SU-DHL-6 (cell line): ENCODE results near the gene HIPK2.

Experiments
- H2AFZ ChIP-seq: fragments of 200-600 bp; sonication (generic); 2 replicates; pipeline ENCODE4 v1.6.1; 2014; ENCODE audit warnings: low read depth, mild to moderate bottlenecking, moderate library complexity, mixed read lengths, antibody characterized with exemption, low read length; ENCODE audit not compliant: severe bottlenecking
- H3F3A ChIP-seq: fragments of 200-600 bp; shearing (Covaris generic); 2 replicates; pipeline ENCODE4 v1.6.0; 2016; ENCODE audit warnings: antibody characterized with exemption, mild to moderate bottlenecking; ENCODE audit not compliant: insufficient read depth
- H3K27ac ChIP-seq: fragments of 200-600 bp; sonication (generic); 2 replicates; pipeline ENCODE4 v1.5.1; 2016; ENCODE audit warnings: low read depth, mild to moderate bottlenecking, low read length, moderate library complexity, mixed read lengths
- H3K27me3 ChIP-seq: fragments of 200-600 bp; sonication (generic), shearing (Covaris generic); 2 replicates; pipeline ENCODE4 v1.6.0; 2014; ENCODE audit warnings: mild to moderate bottlenecking, low read length
- H3K36me3 ChIP-seq: fragments of 200-600 bp; sonication (generic); 2 replicates; pipeline ENCODE4 v1.6.1; 2014; ENCODE audit warnings: mild to moderate bottlenecking, low read length, mixed read lengths
- H3K4me2 ChIP-seq: fragments of 300-600, 200-600 bp; shearing (Covaris generic), sonication (generic); 2 replicates; pipeline ENCODE4 v1.6.0; 2014; ENCODE audit warnings: low read length, low read depth, mild to moderate bottlenecking; ENCODE audit not compliant: poor library complexity, severe bottlenecking
- H3K4me3 ChIP-seq: fragments of 200-600 bp; sonication (generic); 2 replicates; pipeline ENCODE4 v1.5.1; 2014; ENCODE audit warnings: antibody characterized with exemption, low read length, mild to moderate bottlenecking, mixed read lengths; ENCODE audit not compliant: insufficient read depth, poor library complexity, severe bottlenecking
- H3K79me2 ChIP-seq: fragments of 200-600 bp; sonication (generic); 2 replicates; pipeline ENCODE4 v1.6.1; 2014; ENCODE audit warnings: mild to moderate bottlenecking, low read length, moderate library complexity; ENCODE audit not compliant: insufficient read depth
- H3K9ac ChIP-seq: fragments of 200-600 bp; sonication (generic); 2 replicates; pipeline ENCODE4 v1.7.0; 2014; ENCODE audit warnings: mild to moderate bottlenecking, low read length
- H3K9me2 ChIP-seq: fragments of 200-600 bp; sonication (generic); replicated peaks from 2 replicates; pipeline ENCODE4 v1.6.1; 2014; ENCODE audit warnings: low read length; ENCODE audit not compliant: insufficient read depth
- H3K9me3 ChIP-seq: fragments of 200-600 bp; sonication (generic); 2 replicates; pipeline ENCODE4 v1.6.1; 2014; ENCODE audit warnings: low read length, mixed read lengths; ENCODE audit not compliant: insufficient read depth
- H4K20me1 ChIP-seq: fragments of 200-600 bp; sonication (generic); 2 replicates; pipeline ENCODE4 v1.6.1; 2014; ENCODE audit warnings: low read depth, mild to moderate bottlenecking, antibody characterized with exemption, low read length, moderate library complexity, mixed read lengths
- EZH2phosphoT487 ChIP-seq: fragments of 200-600 bp; sonication (generic), shearing (Covaris generic); conservative IDR thresholded peaks from 2 replicates; pipeline ENCODE4 v1.6.1; 2018; ENCODE audit warnings: mild to moderate bottlenecking, antibody characterized with exemption, low read length, moderate library complexity, mixed read lengths
- TF ChIP-seq, protein P1 (sequence below): fragments of 200-600 bp; sonication (generic); IDR thresholded peaks from one replicate; pipeline ENCODE4 v1.5.1; 2017; ENCODE audit warnings: antibody characterized with exemption, mild to moderate bottlenecking, low read length, moderate library complexity; ENCODE audit not compliant: insufficient read depth, poor library complexity, severe bottlenecking

The HIPK2 gene

DNA sequence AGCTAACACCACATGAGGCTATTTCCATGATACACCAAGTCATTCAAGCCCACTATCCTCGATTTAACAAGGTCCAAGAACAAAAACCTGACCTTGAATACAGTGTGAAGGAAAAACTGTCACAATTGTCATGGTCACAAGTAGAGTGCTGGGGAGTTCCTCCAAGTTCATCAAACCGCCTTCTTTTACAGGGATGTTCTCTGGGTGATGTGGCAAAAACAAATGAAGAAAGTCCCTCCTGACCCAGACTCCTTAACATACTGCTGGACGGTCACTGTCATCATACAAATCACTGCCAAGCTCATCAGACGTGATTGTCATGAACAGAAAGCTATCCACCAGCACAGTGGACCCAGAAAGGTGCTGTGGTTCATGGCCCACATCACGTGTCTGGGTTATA, 28.9 kb downstream of the HIPK2 start:
- no peak overlapping the region for H3K4me2 ChIP-seq
- no peaks in the 10 kb centered on the region for H4K20me1 ChIP-seq

DNA sequence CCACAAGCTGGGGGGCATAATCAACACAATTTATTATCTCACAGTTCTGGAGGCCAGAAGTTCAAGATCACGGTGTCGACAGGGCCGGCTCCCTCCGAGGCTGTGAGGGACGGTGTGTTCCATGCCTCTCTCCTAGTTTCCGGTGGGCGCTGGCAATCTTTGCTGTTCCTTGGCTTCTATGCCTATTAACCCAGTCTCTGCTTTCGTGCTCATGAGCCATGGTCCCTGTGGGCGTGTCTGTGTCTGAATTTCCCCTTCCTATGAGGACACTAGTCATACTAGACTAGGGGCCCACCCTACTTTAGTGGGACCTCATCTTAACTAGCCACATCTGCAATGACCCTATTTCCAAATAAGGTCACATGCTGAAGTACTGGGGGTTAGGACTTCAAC, 29.4 kb downstream of the HIPK2 start:
- Histone ChIP-seq H3K27me3 (no peaks in the 10 kb centered on the region), H3K9ac (no peak overlapping the region), H3K4me3 (no peak overlapping the region), H3K9me3 (no peaks in the 10 kb centered on the region), H3K9me2 (no peaks in the 10 kb centered on the region), H3K79me2 (no peaks in the 10 kb centered on the region), H2AFZ (no peak overlapping the region), H3K4me2 (no peak overlapping the region), H3K27ac (no peak overlapping the region), H3K36me3 (no peaks in the 10 kb centered on the region), H4K20me1 (no peaks in the 10 kb centered on the region), H3F3A (no peaks in the 10 kb centered on the region)
- TF ChIP-seq, protein P1, sequence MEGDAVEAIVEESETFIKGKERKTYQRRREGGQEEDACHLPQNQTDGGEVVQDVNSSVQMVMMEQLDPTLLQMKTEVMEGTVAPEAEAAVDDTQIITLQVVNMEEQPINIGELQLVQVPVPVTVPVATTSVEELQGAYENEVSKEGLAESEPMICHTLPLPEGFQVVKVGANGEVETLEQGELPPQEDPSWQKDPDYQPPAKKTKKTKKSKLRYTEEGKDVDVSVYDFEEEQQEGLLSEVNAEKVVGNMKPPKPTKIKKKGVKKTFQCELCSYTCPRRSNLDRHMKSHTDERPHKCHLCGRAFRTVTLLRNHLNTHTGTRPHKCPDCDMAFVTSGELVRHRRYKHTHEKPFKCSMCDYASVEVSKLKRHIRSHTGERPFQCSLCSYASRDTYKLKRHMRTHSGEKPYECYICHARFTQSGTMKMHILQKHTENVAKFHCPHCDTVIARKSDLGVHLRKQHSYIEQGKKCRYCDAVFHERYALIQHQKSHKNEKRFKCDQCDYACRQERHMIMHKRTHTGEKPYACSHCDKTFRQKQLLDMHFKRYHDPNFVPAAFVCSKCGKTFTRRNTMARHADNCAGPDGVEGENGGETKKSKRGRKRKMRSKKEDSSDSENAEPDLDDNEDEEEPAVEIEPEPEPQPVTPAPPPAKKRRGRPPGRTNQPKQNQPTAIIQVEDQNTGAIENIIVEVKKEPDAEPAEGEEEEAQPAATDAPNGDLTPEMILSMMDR, result no peak
- TF ChIP-seq EZH2phosphoT487, result no peak

More for the DNA sequence above, 28.9 kb downstream of the HIPK2 start:
- H3F3A ChIP-seq, result no peaks in the 10 kb centered on the region
- H3K9me3 ChIP-seq, result no peaks in the 10 kb centered on the region
- H2AFZ ChIP-seq, result no peak overlapping the region
- H3K4me3 ChIP-seq, result no peak overlapping the region
- TF ChIP-seq EZH2phosphoT487, result no peak
- TF ChIP-seq, protein P1, result no peak
- no peak overlapping the region for H3K27ac ChIP-seq
- H3K9me2 ChIP-seq, result no peaks in the 10 kb centered on the region
- H3K27me3 ChIP-seq, result no peaks in the 10 kb centered on the region
- H3K9ac ChIP-seq, result no peak overlapping the region
- no peaks in the 10 kb centered on the region for H3K36me3 ChIP-seq
- no peaks in the 10 kb centered on the region for H3K79me2 ChIP-seq

DNA sequence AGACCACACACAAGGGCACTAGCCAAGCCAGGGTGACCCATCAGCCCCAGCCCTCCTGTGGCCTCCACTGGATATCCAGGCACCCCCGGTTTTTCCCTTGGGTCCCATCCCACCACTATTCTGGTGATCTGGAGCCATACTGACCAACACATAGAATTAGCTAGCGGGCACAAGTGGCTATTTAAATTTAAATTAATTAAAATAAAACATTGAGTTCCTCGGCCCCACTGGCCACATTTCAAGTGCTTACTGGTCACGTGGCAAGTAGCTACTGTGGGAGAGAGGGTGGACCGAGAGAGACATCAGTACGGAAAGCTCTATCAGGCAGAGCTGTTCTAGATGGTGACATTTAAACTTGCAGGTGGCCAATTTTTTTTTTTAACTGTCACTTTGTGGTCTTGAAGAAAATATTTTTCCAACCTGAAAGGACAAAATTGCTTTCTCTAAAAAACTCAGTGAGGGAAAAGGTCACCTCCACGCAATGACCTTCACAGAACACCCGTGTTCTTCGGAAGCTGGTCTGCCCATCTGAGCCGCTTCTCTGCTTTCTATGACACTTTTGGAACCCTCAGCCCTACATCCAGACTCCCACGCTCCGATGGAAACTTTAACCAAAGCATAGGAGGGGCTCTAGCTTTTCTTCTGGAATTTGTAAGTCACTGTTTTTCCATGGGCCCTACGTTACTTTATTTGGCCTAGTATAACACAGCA, 30.0 kb downstream of the HIPK2 start:
- Histone ChIP-seq H3F3A (no peaks in the 10 kb centered on the region), H2AFZ (no peak overlapping the region), H3K9ac (no peak overlapping the region), H3K9me3 (no peaks in the 10 kb centered on the region), H3K79me2 (no peaks in the 10 kb centered on the region), H3K4me2 (no peak overlapping the region), H3K9me2 (no peaks in the 10 kb centered on the region), H3K27me3 (no peaks in the 10 kb centered on the region), H3K36me3 (no peaks in the 10 kb centered on the region), H3K4me3 (no peak overlapping the region), H4K20me1 (no peaks in the 10 kb centered on the region), H3K27ac (no peak overlapping the region)
- TF ChIP-seq EZH2phosphoT487, result no peak
- TF ChIP-seq, protein P1, result no peak
